Stimulated activated CD8-positive, alpha-beta memory T cell treated with anti-CD3 and anti-CD28 coated beads, Interleukin-7, amount 100 ng/mL, for 1 hour (primary cell): ENCODE results near the gene TRIM58.

ENCODE experiments used
- DNase-seq, 2 donors: peaks; one replicate each; pipeline ENCODE4 v3.0.0-alpha.2; 2020; ENCODE audit warnings: low read depth in 2 of 2

TRIM58 gene

GRCh38 chr1:247884797-247885413 is 27.9 kb downstream of the TRIM58 start:
- no peak for DNase-seq

- no peak for DNase-seq
These were observed 38.2 kb downstream of the TRIM58 start, which contains the start of gene OR2W3 for GRCh38 chr1:247895163-247895637. Gene OR2W3 (plus strand): TSS chr1:247895587. CDS start chr1:247895587, 0 bp downstream.

- no peak for DNase-seq
These were observed 39.0 kb downstream of the TRIM58 start for GRCh38 chr1:247895976-247896375.

GRCh38 chr1:247904122-247904521 is 47.1 kb downstream of the TRIM58 start:
- DNase-seq = no peak

- no peak for DNase-seq
These were observed 48.2 kb downstream of the TRIM58 start for GRCh38 chr1:247905181-247905580.

GRCh38 chr1:247905910-247906503 is 49.0 kb downstream of the TRIM58 start:
- DNase-seq = no peak

GRCh38 chr1:247906504-247907047 is 49.6 kb downstream of the TRIM58 start:
- no peak for DNase-seq

GRCh38 chr1:247908766-247909165 is 51.8 kb downstream of the TRIM58 start:
- DNase-seq = no peak

GRCh38 chr1:247913786-247914185 is 56.8 kb downstream of the TRIM58 start:
- DNase-seq = no peak

GRCh38 chr1:247914941-247915662 is 58.1 kb downstream of the TRIM58 start:
- no peak for DNase-seq

GRCh38 chr1:247919952-247920351 is 63.0 kb downstream of the TRIM58 start, which contains the start of gene OR2T8:
Gene OR2T8 (plus strand): TSS chr1:247920252. CDS start chr1:247921018, 766 bp downstream.
- DNase-seq = no peak

- DNase-seq = no peak
These were observed 67.0 kb downstream of the TRIM58 start for GRCh38 chr1:247923941-247924340.

- DNase-seq = no peak
These were observed 67.9 kb downstream of the TRIM58 start, which contains the start of gene OR2AJ1 for GRCh38 chr1:247924868-247925267. Gene OR2AJ1 (plus strand): TSS chr1:247924889. CDS start chr1:247933769, 8,880 bp downstream.
